AG04449 (cell line): ENCODE data around the gene KIAA1210.

Experiments
- CTCF ChIA-PET: fragments of 350-600 bp; formaldehyde crosslinking; extraction: SDS; loops from one replicate; lab custom pipeline; 2021; ENCODE audit warnings: antibody characterized with exemption; lab: Yijun Ruan, JAX
- POLR2A ChIA-PET: fragments of 400-600, 350-600 bp; formaldehyde crosslinking; extraction: SDS; loops from one replicate; lab custom pipeline; 2020; ENCODE audit warnings: antibody characterized with exemption, inconsistent platforms; lab: Yijun Ruan, JAX
- DNase-seq: peaks from one replicate; pipeline ENCODE4 v3.0.0-alpha.2; 2010; ENCODE audit warnings: low read depth, low spot score
- H3K4me3 ChIP-seq: 2 replicates; pipeline ENCODE4 v1.5.1; 2011; ENCODE audit warnings: low read depth, mild to moderate bottlenecking, control low read depth, low read length
- CTCF ChIP-seq: IDR thresholded peaks from one replicate; pipeline ENCODE4 v1.5.1; 2011; ENCODE audit warnings: mild to moderate bottlenecking, moderate library complexity, low read length, control low read depth, inconsistent platforms; ENCODE audit not compliant: insufficient read depth; ENCODE audit errors: missing control alignments

Gene KIAA1210

DNA sequence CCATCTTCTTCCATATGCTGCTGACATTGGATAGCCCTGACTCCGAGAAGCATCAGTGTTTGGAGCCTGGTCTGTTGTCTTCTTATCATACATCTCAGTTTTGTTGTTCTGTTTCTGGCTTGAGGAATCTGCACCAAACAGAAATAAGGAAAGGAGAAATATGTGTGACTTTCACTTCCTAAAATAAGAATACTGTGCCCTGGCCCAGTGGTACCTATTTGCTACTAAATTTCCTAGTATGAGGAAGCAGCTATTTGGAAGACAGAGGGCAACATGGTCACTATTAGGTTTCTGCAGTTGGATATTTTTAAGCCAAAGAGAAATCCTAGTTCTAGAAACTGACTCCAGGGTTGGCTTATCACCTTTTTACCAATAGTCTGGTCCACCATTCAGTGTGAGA lies 38.0 kb downstream of the KIAA1210 start:
- no peak for DNase-seq
- H3K4me3 ChIP-seq: no peak overlapping the region
- ChIA-PET CTCF (no interaction called here), POLR2A (no interaction called here)
- TF ChIP-seq CTCF: no peak

- TF ChIP-seq CTCF: no peak
- H3K4me3 ChIP-seq: no peak overlapping the region
- POLR2A ChIA-PET: no interaction called here
- CTCF ChIA-PET: no interaction called here
- DNase-seq: no peak
These were observed 40.5 kb downstream of the KIAA1210 start for GRCh38 chrX:119087121-119087520.

- CTCF ChIA-PET: interaction anchor here (1.0 kb wide), 1 partner anchor 246 kb away, joined by 3 read pairs; no protein-coding TSS in a partner anchor
- DNase-seq: no peak
- POLR2A ChIA-PET: no interaction called here
- H3K4me3 ChIP-seq: no peak overlapping the region
- TF ChIP-seq CTCF: no peak
These were observed 42.8 kb downstream of the KIAA1210 start for GRCh38 chrX:119084766-119085165.

DNA sequence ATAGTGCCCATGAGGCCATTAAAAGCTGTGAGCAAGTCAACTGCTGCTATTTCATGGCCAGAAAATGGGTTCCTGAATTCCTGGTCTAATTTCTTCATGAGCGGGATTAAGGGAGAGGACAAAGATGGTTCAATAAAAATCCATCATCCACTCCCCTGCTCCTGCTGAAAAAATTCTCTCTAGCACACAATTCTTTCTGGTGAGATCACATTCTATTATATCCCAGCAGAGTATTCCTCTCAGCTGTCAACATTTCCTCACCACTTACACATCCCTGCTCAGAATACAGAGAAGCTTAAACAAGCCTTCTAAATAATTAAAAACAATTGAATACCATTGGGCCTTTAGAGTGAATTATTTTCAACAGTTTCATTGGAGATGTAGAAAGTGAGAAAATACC lies 45.3 kb downstream of the KIAA1210 start:
- no peak for TF ChIP-seq CTCF

DNA sequence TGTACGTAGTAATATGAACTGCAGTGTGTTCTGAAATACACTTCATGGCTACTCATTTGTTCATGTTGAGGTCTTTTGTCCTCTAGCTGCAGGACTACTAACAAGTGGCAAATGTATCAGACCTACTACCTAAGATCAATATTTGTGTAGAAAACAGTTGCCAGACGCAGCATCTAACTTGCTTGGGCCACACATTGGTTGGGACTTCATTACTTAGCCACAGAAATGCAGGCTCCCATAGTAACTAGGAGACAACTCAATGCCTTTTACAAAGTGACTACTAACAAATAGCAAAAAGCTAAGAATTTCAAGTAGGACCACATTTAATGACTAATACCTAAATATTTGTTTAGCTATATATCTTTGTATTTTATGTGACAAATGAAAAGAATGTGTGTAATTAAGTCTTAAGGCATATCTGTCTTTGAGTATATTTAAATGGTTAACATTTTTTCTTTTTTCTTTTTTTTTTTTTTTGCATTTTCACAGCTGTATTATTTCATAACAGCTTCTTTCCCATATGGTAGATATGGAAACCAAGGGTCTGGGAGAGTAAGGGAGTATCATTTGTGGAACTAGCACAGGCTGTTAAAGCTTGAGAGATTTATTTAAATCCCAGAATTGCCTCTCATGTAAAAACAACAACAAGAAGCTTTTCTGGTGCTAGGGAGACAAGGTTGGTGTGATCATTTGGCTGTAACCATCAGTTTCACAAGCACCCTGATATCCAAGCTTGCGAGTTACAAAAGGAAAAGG lies 52.2 kb downstream of the KIAA1210 start:
- CTCF ChIA-PET: interaction anchor here (1.3 to 1.9 kb wide), 2 partner anchors 9 to 71 kb away, joined by 3 to 9 read pairs; no protein-coding TSS in a partner anchor

More for the DNA sequence above, 45.3 kb downstream of the KIAA1210 start:
- no peak overlapping the region for H3K4me3 ChIP-seq
- ChIA-PET POLR2A (no interaction called here), CTCF (no interaction called here)
- DNase-seq: no peak

More for the DNA sequence above, 52.2 kb downstream of the KIAA1210 start:
- TF ChIP-seq CTCF: no peak
- H3K4me3 ChIP-seq: no peak overlapping the region
- POLR2A ChIA-PET: no interaction called here
- no peak for DNase-seq
